ENCODE measurements around the gene IREB2. TPM values are rescaled to one million over a fixed set of nuclear protein-coding genes. Genes with fewer than 3 reads are reported as not detected.
A peak's percentile ranks its signal among the peaks of the same experiment; 100 is the strongest.

Gene IREB2
- total and polyA plus RNA-seq, 2 experiments from 2014 or later: 11.8 to 18.0 TPM

DNA sequence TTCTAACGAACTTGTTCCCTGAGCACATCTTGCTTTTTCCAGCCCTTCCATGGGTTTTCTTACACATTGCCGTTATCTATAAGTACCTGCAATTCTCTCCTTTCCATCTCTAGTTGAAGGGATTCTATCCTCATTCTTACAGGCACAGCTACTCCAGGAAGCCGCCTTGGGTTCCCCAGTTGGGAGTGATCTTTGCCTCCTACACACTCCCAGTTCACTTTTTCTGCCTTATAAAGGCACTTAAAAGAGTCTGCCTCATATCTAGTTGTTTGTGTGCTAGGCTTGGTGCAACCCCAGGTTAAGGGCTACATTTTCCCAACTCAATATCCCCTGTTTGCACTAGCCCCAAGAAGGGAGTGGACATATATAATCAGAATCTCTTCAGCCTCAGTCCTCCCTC, 44.0 kb upstream of the IREB2 start:
- Histone ChIP-seq H3K9me2 (ENCODE audit: insufficient read depth) (no peaks in the 10 kb centered on the region), H3F3A (ENCODE audit: insufficient read depth) (peaks cover 10% of the 10 kb centered on the region), H3K4me3 (no peak overlapping the region), H4K20me1 (ENCODE audit: insufficient read depth) (no peaks in the 10 kb centered on the region), H3K4me1 (ENCODE audit: insufficient read depth) (peaks cover 10% of the 10 kb centered on the region), H3K9me3 (ENCODE audit: low read depth) (no peaks in the 10 kb centered on the region), H3K79me2 (ENCODE audit: insufficient read depth) (no peaks in the 10 kb centered on the region), H3K27ac (no peak overlapping the region), H3K36me3 (ENCODE audit: low read depth) (no peaks in the 10 kb centered on the region), H3K4me2 (ENCODE audit: unreplicated experiment) (no peak overlapping the region), H3K9ac (no peak overlapping the region), H2AFZ (no peak overlapping the region), H3K27me3 (replicated peaks; ENCODE audit: insufficient read depth) (no peaks in the 10 kb centered on the region; the same call in 1 of the 2 replicates)
- 77 to 79% methylated on average over 3 of the region's 3 CpGs for WGBS, 2 experiments (ENCODE audit: low coverage in 1 of 2, low lambda C conversion rate in 2 of 2, missing lambda C conversion rate in 2 of 2)
- TF ChIP-seq EZH2phosphoT487 (IDR thresholded peaks at IDR 0.05; ENCODE audit: insufficient read depth, low read depth) (no peak), EZH2 (IDR thresholded peaks at IDR 0.05; ENCODE audit: insufficient read depth, poor library complexity, severe bottlenecking) (no peak)
- in situ Hi-C loops (cut with MboI): no loop called here
- DNase-seq: no peak

DNA sequence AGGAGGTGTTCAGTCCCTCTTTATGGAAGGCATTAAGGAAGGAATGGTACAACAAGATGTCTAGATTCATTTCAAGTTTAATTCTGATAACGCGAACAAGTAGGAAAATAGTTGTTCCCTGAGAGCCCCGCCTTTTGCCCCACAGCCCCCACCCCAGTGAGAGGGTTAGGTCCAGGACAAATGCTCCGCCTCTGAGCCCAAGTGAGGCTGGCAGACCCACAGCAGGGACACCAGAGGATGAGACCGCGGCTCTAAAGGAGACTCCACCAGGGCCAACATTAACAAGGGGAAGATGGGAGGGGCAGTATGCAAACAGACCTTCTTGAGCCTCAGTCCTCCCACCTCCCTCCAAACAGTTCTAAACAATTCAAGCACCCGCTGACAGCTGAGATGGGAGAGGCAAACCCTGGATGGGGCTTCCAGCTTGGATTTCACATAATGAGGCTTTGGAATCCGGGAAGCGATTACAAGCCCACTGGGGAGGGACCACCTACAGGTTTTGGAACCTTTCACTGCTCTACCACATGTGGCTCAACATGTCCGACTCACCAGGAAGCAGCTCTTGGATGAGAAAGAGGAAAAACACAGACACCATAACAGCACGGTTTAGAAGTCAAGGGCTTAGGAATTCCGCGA, 42.9 kb upstream of the IREB2 start:
- 30 to 38% methylated on average over 13 of the region's 13 CpGs for WGBS, 2 experiments (ENCODE audit: low coverage in 1 of 2, low lambda C conversion rate in 2 of 2, missing lambda C conversion rate in 2 of 2)

GRCh38 chr15:78396186-78396814, 41.7 kb upstream of the IREB2 start:
- Histone ChIP-seq H3K9me2 (ENCODE audit: insufficient read depth) (no peaks in the 10 kb centered on the region), H3K36me3 (ENCODE audit: low read depth) (no peaks in the 10 kb centered on the region), H2AFZ (no peak overlapping the region), H3K9me3 (ENCODE audit: low read depth) (no peaks in the 10 kb centered on the region), H3K4me3 (no peak overlapping the region), H3K4me2 (ENCODE audit: unreplicated experiment) (no peak overlapping the region), H3F3A (ENCODE audit: insufficient read depth) (no peaks in the 10 kb centered on the region), H3K4me1 (ENCODE audit: insufficient read depth) (no peaks in the 10 kb centered on the region), H3K79me2 (ENCODE audit: insufficient read depth) (no peaks in the 10 kb centered on the region), H3K9ac (no peak overlapping the region), H3K27me3 (replicated peaks; ENCODE audit: insufficient read depth) (no peaks in the 10 kb centered on the region; the same call in 1 of the 2 replicates), H3K27ac (no peak overlapping the region), H4K20me1 (ENCODE audit: insufficient read depth) (no peaks in the 10 kb centered on the region)
- whole genome bisulfite sequencing, 2 experiments (ENCODE audit: low coverage in 1 of 2, low lambda C conversion rate in 2 of 2, missing lambda C conversion rate in 2 of 2): 75 to 79% methylated on average over 9 of the region's 9 CpGs
- in situ Hi-C loops (cut with MboI): no loop called here
- TF ChIP-seq EZH2 (IDR thresholded peaks at IDR 0.05; ENCODE audit: insufficient read depth, poor library complexity, severe bottlenecking) (no peak), EZH2phosphoT487 (IDR thresholded peaks at IDR 0.05; ENCODE audit: insufficient read depth, low read depth) (no peak)
- no peak for DNase-seq

More for the DNA sequence above, 42.9 kb upstream of the IREB2 start:
- H3K27ac ChIP-seq: no peak overlapping the region
- H3K9me2 ChIP-seq (ENCODE audit: insufficient read depth): no peaks in the 10 kb centered on the region
- H3K4me2 ChIP-seq (ENCODE audit: unreplicated experiment): no peak overlapping the region
- no peaks in the 10 kb centered on the region; the same call in 1 of the 2 replicates for H3K4me1 ChIP-seq (ENCODE audit: insufficient read depth)
- H3K9ac ChIP-seq: no peak overlapping the region
- H3K36me3 ChIP-seq (ENCODE audit: low read depth): no peaks in the 10 kb centered on the region
- H3K9me3 ChIP-seq (ENCODE audit: low read depth): no peaks in the 10 kb centered on the region
- no peaks in the 10 kb centered on the region for H4K20me1 ChIP-seq (ENCODE audit: insufficient read depth)
- no peaks in the 10 kb centered on the region; the same call in 1 of the 2 replicates for H3K27me3 ChIP-seq (replicated peaks; ENCODE audit: insufficient read depth)
- no peaks in the 10 kb centered on the region for H3K79me2 ChIP-seq (ENCODE audit: insufficient read depth)
- in situ Hi-C loops (cut with MboI): no loop called here
- H3K4me3 ChIP-seq: no peak overlapping the region
- TF ChIP-seq EZH2 (IDR thresholded peaks at IDR 0.05; ENCODE audit: insufficient read depth, poor library complexity, severe bottlenecking): no peak
- TF ChIP-seq EZH2phosphoT487 (IDR thresholded peaks at IDR 0.05; ENCODE audit: insufficient read depth, low read depth): no peak
- DNase-seq: no peak
- peaks cover 8% of the 10 kb centered on the region for H3F3A ChIP-seq (ENCODE audit: insufficient read depth)
- H2AFZ ChIP-seq: no peak overlapping the region

DNA sequence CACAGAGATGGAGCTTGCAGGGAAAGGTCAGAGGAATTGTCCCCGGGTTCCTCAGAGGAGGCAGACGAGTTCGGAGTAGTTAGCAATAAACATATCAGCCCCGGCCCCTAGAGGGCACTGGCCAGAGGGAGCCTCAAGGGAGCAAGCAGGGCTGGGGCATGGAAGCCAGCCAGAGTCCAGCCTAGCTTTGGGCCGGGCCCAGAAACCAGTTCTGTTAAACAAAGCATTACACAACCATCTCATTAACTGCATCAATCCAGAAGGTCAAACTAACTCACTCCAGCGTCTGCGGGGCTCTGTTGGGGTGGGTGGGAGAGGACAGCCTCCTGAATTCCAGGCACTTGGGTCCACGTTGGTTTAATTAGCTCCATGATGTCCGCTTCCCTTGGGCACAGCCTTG, 41.0 kb upstream of the IREB2 start:
- no peak overlapping the region for H3K4me3 ChIP-seq
- in situ Hi-C loops (cut with MboI): no loop called here

More for the DNA sequence above, 41.0 kb upstream of the IREB2 start:
- no peak overlapping the region for H3K4me2 ChIP-seq (ENCODE audit: unreplicated experiment)
- WGBS, 2 experiments (ENCODE audit: low coverage in 1 of 2, low lambda C conversion rate in 2 of 2, missing lambda C conversion rate in 2 of 2): 16 to 20% methylated on average over 9 of the region's 9 CpGs
- no peaks in the 10 kb centered on the region for H3K9me3 ChIP-seq (ENCODE audit: low read depth)
- no peaks in the 10 kb centered on the region for H3F3A ChIP-seq (ENCODE audit: insufficient read depth)
- TF ChIP-seq EZH2 (IDR thresholded peaks at IDR 0.05; ENCODE audit: insufficient read depth, poor library complexity, severe bottlenecking) (no peak), EZH2phosphoT487 (IDR thresholded peaks at IDR 0.05; ENCODE audit: insufficient read depth, low read depth) (no peak)
- H3K9ac ChIP-seq: no peak overlapping the region
- H3K36me3 ChIP-seq (ENCODE audit: low read depth): no peaks in the 10 kb centered on the region
- no peak overlapping the region for H3K27ac ChIP-seq
- no peaks in the 10 kb centered on the region for H3K9me2 ChIP-seq (ENCODE audit: insufficient read depth)
- H3K27me3 ChIP-seq (replicated peaks; ENCODE audit: insufficient read depth): no peaks in the 10 kb centered on the region; the same call in 1 of the 2 replicates
- H2AFZ ChIP-seq: no peak overlapping the region
- H3K4me1 ChIP-seq (ENCODE audit: insufficient read depth): no peaks in the 10 kb centered on the region
- peak; percentile 70 for DNase-seq
- no peaks in the 10 kb centered on the region for H3K79me2 ChIP-seq (ENCODE audit: insufficient read depth)
- H4K20me1 ChIP-seq (ENCODE audit: insufficient read depth): no peaks in the 10 kb centered on the region
